Measurements from ENCODE around the gene IRF4.

Gene IRF4

DNA sequence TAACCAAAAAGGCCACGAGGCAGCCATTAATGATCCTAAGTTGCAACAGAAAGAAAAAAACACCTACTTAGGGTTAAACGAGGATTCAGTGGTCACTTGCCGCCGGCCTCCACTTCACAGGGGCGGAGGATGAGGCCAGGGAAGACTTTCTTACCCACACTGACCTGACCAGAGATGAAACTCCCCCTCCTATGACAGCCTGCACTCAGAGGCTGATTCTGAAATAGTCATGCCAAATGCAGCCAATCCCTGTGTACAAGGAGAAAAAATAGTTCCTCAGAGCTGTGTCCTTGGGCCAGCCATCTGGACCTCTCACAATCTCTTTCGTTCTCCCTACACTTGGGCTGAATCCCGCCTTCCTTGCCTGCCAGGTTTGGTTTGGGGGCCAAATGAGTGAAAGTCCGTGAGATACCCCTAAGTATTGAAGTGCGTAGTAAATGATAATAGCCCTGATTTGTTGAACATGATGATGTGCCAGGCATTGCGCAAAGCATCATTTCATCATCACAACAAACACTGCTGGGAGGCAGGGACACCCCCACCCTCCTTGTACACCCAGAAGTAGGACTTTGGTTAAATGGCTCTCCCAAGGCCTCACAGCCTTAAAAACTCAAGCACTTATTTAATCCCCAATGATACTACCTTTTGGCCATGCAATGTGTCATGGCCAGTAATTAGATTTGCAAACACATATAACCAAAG, 3.2 kb upstream of the IRF4 start:
- in situ Hi-C loops (cut with HindIII; ENCODE audit: low sequenced_read_pairs): no loop called here
- H3K4me3 ChIP-seq (ENCODE audit: low read depth, low read length): no peak overlapping the region
- DNase-seq (ENCODE audit: low read depth): no peak
- TF ChIP-seq, protein P1, sequence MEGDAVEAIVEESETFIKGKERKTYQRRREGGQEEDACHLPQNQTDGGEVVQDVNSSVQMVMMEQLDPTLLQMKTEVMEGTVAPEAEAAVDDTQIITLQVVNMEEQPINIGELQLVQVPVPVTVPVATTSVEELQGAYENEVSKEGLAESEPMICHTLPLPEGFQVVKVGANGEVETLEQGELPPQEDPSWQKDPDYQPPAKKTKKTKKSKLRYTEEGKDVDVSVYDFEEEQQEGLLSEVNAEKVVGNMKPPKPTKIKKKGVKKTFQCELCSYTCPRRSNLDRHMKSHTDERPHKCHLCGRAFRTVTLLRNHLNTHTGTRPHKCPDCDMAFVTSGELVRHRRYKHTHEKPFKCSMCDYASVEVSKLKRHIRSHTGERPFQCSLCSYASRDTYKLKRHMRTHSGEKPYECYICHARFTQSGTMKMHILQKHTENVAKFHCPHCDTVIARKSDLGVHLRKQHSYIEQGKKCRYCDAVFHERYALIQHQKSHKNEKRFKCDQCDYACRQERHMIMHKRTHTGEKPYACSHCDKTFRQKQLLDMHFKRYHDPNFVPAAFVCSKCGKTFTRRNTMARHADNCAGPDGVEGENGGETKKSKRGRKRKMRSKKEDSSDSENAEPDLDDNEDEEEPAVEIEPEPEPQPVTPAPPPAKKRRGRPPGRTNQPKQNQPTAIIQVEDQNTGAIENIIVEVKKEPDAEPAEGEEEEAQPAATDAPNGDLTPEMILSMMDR (IDR thresholded peaks at IDR 0.05; ENCODE audit: low read depth, low read length, missing control alignments): no peak

DNA sequence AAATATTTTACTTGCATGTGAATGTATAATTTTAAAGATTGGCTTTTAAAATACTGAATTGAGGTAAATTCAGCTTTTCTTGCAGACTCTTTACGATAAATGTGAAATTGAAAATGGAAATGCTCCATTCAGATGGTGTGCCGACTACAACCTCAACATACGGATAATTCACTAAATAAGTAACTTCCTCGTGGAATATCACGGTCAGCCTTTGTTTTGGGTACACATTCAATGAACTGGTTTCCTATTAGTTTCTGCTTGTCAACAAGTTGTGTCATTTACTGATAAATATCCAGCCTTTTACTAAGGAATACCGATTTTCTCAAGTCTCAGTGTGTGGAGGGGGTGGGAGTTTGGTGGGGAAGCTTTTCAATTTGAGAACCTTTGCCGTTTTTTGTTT, 2.4 kb upstream of the IRF4 start:
- in situ Hi-C loops (cut with HindIII; ENCODE audit: low sequenced_read_pairs): no loop called here
- TF ChIP-seq, protein P1 (IDR thresholded peaks at IDR 0.05; ENCODE audit: low read depth, low read length, missing control alignments): no peak
- H3K4me3 ChIP-seq (ENCODE audit: low read depth, low read length): no peak overlapping the region
- no peak for DNase-seq (ENCODE audit: low read depth)

DNA sequence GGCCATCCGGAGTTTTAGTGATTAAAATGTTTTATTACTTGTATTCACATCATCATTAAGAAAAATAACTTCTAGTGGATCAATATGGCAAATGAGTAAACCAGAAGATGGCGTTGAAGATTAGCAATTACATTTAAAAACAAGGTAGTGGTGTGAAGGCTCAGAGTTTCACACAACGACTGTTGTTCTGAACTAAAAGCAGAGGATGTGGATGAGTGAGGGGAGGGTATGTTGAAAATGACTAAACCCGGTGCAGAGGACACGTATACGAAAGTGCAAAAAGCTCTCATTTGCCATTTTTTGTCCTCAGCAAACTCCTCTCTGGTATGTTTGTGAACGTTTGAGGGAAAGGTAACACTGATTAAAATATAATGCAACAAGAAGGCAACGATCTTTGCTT, 1.9 kb upstream of the IRF4 start:
- in situ Hi-C loops (cut with HindIII; ENCODE audit: low sequenced_read_pairs): no loop called here
- TF ChIP-seq, protein P1 (IDR thresholded peaks at IDR 0.05; ENCODE audit: low read depth, low read length, missing control alignments): no peak
- no peak overlapping the region for H3K4me3 ChIP-seq (ENCODE audit: low read depth, low read length)
- DNase-seq (ENCODE audit: low read depth): no peak

DNA sequence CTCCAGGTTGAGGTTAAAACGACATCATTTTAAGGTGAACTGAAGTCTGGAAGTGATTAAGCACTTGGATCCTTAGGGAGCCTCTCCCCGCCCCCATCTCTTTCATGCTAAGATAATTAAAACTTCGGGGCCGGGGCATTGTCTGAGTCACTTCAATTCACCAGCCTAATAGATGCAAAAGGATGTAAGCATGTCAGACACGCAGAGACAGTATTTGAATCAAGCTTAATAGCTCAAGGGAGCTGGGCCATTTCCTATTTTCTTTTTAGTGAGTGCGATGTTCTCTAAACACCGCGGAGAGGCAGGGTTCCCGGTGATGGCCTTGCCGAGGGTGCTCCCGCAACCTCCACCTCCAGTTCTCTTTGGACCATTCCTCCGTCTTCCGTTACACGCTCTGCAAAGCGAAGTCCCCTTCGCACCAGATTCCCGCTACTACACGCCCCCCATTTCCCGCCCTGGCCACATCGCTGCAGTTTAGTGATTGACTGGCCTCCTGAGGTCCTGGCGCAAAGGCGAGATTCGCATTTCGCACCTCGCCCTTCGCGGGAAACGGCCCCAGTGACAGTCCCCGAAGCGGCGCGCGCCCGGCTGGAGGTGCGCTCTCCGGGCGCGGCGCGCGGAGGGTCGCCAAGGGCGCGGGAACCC, 516 bp upstream of the IRF4 start:
- DNase-seq (ENCODE audit: low read depth): no peak
- TF ChIP-seq, protein P1 (IDR thresholded peaks at IDR 0.05; ENCODE audit: low read depth, low read length, missing control alignments): no peak
- in situ Hi-C loops (cut with HindIII; ENCODE audit: low sequenced_read_pairs): no loop called here
- peak overlapping the region; percentile 10 for H3K4me3 ChIP-seq (ENCODE audit: low read depth, low read length)

DNA sequence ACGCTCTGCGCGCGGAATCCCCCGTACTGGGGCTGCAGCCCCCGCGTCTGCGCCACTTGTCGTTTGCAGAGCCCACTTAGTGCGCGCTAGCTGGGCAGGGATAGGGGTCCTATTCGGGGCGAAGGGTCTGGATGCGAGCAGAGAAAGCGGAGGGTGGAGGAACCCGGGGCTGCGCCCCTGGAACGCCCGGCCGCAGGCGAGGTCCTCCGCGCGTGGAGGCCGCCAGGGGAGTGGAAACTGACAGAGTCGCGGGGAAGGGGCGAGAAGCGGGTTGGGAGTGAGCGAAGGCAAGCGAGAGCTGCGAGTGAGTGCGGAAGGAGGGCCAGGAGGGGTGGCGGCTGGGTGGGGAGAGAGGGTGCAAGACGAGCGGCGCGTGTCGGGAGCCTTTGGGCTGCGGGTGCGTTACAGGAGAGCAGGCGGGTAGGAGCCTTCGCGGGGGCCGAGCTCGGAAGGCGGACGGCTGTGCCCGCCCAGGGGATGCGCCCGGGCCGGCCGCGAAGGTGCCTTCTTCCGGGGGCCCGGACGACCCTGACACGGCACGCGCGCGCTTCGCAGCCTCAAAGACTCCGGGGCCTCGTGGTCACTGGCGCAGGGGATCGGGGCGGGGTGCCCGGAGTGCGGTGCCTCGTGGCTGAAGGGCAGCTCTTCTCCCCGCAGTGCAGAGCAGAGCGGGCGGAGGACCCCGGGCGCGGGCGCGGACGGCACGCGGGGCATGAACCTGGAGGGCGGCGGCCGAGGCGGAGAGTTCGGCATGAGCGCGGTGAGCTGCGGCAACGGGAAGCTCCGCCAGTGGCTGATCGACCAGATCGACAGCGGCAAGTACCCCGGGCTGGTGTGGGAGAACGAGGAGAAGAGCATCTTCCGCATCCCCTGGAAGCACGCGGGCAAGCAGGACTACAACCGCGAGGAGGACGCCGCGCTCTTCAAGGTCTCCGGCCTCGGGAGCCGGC, 1.2 kb downstream of the IRF4 start:
- no peak for DNase-seq (ENCODE audit: low read depth)
- in situ Hi-C loops (cut with HindIII; ENCODE audit: low sequenced_read_pairs): no loop called here
- TF ChIP-seq, protein P1 (IDR thresholded peaks at IDR 0.05; ENCODE audit: low read depth, low read length, missing control alignments): no peak
- no peak overlapping the region for H3K4me3 ChIP-seq (ENCODE audit: low read depth, low read length)

Data from astrocyte of the cerebellum (primary cell).